Astrocyte (in vitro differentiated cells and primary cell): ENCODE measurements around the gene PLEKHH3.

Source experiments
- EZH2 ChIP-seq: IDR thresholded peaks from 2 replicates; pipeline ENCODE4 v1.6.1; 2012; ENCODE audit warnings: mild to moderate bottlenecking, low read length, inconsistent platforms; ENCODE audit not compliant: insufficient read depth
- TF ChIP-seq, protein P1 (sequence below): IDR thresholded peaks from 2 replicates; pipeline ENCODE4 v1.5.1; 2011; ENCODE audit warnings: low read depth, mild to moderate bottlenecking, inconsistent platforms, low read length, moderate library complexity; ENCODE audit not compliant: insufficient read depth

DNA sequence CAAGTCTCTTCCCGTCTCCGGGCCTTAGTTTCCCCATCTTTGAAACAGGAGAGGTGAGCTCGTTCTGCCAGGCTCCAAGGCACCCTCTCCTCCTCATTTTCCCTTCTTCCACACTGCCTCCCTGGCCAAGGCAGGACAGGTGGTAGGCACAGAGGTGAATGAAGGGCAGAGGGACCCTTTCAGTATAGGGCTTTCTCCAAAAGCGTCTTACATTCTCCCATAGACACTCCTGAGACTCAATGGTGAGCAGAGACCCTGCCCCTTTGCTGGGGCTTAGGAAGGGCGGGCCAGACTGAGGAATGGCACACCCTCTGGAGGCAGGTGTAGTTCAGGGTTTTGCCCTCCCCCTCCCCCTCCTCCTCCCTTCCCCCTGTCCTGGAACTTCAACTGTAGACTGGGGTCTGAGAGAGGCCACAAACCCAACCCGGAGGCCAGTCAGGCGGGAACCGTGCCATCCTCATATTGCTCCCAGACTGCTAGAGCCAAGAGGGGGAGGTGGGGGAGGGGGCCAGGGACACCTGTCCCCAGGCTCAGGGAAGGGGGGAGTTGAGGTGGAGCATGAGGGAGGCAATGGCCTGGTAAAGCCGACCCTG lies 1.9 kb downstream of the PLEKHH3 start:
- TF ChIP-seq, protein P1, sequence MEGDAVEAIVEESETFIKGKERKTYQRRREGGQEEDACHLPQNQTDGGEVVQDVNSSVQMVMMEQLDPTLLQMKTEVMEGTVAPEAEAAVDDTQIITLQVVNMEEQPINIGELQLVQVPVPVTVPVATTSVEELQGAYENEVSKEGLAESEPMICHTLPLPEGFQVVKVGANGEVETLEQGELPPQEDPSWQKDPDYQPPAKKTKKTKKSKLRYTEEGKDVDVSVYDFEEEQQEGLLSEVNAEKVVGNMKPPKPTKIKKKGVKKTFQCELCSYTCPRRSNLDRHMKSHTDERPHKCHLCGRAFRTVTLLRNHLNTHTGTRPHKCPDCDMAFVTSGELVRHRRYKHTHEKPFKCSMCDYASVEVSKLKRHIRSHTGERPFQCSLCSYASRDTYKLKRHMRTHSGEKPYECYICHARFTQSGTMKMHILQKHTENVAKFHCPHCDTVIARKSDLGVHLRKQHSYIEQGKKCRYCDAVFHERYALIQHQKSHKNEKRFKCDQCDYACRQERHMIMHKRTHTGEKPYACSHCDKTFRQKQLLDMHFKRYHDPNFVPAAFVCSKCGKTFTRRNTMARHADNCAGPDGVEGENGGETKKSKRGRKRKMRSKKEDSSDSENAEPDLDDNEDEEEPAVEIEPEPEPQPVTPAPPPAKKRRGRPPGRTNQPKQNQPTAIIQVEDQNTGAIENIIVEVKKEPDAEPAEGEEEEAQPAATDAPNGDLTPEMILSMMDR, result no peak
- no peak for TF ChIP-seq EZH2
